Amniotic epithelial cell (primary cell): ENCODE results near the gene WDR37.
"Not testable (repeated sequence)": the region's sequence is repeated elsewhere in the genome, so short reads cannot be mapped to it uniquely, and the experiment has no call there.

Experiments used
- DNase-seq: peaks from one replicate; pipeline ENCODE4 v3.0.0-alpha.2; 2010; ENCODE audit warnings: low read depth

WDR37 gene

DNA sequence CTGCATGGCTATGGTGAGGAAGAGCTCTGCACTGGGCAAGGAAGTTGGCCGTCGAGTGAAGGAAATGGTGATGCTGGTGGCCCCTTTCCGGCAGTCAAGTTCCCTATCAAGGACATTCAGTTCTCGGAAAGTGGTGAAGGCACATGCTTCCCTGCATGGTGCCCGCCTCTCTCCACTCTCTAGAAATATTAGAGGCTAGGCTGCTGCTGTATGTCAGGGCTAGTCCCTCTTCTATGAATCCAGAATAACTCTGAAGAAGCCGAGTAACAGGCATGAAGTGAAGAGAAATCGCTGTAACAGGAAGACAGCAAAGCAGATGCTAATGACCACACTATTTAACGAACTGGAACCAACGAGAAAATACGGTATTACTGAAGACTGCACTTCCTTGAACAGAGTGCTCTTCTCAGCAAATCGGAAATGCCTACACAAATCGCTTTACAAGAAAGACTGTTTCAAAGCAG is 12.6 kb upstream of the WDR37 start:
- no peak for DNase-seq

GRCh38 chr10:1044146-1044545 is 12.0 kb upstream of the WDR37 start:
- DNase-seq = no peak

DNA sequence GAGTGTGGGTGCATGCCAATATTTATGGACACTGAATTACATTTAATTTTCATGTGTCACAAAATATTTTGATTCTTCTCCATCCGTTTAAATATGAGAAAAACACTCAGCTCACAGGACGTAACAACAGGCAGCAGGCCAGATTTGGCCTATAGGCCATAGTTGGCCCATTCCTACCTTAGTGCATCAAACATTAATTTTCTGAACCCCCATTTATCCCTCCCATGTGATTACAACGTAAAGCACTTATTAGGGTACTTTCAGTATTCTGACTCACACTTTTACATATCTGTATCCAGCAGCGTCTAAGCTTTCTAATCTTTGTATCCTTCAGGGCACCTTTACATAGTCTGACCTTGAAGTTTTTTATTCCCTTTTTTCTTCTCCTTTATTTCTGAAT is 11.2 kb upstream of the WDR37 start:
- no peak for DNase-seq

DNA sequence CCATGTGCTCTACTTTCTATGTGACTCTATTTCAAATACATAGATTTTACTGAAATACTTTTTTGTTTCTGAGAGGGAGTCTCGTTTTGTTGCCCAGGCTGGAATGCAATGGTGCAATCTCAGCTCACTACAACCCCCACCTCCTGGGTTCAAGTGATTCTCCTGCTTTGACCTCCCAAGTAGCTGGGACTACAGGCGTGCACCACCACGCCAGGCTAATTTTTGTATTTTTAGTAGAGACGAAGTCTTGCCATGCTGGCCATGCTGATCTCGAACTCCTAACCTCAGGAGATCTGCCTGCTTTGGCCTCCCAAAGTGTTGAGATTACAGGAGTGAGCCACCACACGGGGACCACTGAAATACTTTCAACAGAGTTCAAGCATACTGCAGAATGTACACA is 10.8 kb upstream of the WDR37 start:
- DNase-seq = no peak

DNA sequence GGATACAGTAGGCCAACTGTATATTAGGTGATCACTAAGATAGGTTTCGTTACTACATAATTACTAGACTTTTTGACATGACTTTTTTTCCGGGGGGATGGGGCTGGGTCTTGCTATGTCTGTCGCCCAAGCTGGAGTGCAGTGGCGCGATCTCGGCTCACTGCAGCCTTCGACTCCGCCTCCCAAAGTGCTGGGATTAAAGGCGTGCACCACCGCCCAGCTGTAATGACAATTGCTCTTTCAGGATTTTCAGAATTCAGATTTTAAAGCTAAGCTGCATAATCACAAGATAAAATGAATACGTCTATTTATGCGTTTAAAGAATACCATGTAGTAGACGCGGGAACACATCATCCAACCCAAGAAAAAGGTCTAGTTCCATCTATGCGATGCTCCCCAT is 8.2 kb upstream of the WDR37 start:
- DNase-seq = no peak

DNA sequence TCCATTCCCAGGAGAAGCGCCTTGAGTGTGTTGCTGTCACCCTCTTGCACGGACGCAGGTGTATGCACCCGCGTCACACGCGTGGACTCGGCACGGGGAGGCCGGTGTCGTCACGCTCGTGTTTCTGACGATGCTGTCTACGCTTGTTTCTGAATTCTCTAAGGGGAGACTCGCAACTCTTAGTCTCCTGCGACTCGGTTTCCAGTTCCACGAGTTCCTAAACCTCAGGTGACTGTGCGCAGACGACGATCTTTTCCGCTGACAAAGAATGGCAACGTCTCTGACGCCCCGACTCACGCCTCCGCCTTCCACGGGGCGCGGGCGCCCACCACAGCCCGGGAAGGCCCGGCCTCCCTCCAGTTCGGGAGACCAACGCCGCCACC is 7.8 kb upstream of the WDR37 start:
- no peak for DNase-seq

DNA sequence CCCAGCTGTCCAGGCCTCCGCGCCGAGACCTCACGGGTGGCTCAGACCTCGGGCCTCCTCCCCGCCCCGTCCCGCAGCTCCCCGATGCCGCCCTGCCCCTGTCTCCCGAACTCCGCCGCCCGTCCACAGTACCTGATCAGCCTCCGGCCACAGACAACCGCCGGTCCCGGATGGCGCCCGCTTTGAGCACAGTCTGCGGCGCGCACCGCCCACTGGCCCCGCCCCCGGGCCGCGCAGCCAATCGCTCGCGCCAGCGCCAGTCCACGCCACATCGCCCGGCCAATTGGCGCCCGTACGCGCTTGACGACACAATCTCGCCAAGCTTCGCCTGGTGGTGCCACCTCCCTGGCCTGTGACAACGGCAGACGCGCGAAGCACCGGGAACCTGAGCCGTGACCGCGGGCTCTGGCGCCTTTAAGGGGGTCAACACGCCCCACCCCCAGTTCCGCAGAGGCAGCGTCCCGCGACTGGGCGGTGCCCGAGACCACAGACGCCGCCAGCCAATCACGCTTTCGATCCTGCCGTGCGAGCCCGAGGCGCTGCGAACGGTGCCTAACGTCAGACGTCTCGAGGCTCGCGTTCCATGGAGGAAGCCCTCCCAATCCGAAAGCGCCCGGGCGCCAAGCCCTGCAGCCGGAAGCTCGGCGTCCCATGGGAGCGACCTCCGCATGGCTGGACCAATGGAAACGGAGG is 7.3 kb upstream of the WDR37 start, which contains the start of gene IDI1:
Gene IDI1 (minus strand): TSS at position 388 of the 693 bp plus-strand sequence. CDS start 116 bp downstream, at position 272.
- DNase-seq = peak; percentile 98

- no peak for DNase-seq
Measured at GRCh38 chr10:1049425-1049958, 6.7 kb upstream of the WDR37 start.

- DNase-seq = peak; percentile 59
Measured at GRCh38 chr10:1050145-1050544, 6.0 kb upstream of the WDR37 start.

- no peak for DNase-seq
Measured at GRCh38 chr10:1050554-1050953, 5.6 kb upstream of the WDR37 start.

DNA sequence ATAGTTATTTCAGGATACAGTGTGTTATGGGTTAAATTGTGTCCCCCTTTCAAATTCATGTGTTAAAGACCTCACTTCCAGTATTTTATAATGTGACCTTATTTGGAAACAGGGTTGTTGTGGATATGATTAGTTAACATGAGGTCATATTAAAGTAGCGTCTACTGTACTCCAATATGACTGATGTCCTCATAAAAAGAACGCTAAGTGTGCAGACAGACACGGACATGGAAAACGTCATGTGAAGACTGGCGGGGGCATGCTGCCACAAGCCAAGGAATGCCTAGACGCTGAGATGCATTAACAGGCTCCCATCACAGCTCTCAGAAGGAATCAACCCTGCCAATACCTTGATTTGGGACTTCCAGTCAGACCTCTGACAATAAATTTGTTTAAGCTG is 1.5 kb upstream of the WDR37 start:
- no peak for DNase-seq

DNA sequence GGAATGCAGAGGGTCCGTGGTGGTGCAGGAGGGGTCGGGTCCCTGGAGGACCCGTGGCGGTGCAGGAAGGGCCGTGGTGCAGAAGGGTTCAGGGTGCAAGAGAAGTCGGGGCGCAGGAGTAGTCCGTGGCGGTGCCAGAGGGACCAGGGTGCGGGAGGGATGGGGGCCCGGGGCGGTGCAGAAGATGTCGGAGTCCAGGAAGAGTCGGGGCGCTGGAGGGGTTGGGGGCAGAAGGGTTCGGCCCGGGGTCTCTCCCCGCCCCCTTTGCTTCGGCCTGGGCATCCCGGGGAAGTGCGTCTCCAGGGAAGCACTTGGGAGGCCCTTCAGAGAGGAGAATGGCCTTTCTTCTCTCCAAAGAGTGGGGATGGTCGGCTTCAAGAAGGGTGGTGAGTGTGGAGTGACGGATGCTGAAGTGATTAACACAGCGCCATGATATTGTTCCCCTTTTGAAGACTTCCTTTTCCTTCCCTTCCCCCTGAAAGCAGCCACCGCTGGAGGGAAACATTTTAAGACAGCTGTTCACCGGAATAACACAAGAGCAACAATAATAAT is 997 bp downstream of the WDR37 start:
- no peak for DNase-seq

DNA sequence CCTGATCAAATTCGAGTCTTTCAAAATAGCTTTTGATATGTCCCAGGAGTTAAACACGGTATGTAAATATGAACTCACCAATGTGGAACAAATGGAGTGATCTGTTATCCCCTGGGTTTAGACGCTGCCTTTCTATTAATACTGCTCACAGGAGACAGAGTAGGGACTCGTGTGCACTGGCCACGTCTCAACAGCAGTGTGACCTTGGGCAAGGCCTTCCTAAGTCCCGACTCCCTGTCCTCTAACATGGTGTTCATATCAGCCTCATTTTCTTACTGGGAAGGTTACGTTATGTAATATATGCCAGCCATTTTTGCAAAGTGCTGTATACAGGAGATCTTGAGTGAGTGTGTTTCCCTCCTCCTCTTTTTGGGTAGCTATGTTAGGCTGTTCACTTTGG is 1.8 kb downstream of the WDR37 start:
- DNase-seq = no peak

GRCh38 chr10:1059902-1060301 is 3.7 kb downstream of the WDR37 start:
- no peak for DNase-seq

- peak; percentile 58 for DNase-seq
Measured at GRCh38 chr10:1061930-1062774, 6.0 kb downstream of the WDR37 start.

DNA sequence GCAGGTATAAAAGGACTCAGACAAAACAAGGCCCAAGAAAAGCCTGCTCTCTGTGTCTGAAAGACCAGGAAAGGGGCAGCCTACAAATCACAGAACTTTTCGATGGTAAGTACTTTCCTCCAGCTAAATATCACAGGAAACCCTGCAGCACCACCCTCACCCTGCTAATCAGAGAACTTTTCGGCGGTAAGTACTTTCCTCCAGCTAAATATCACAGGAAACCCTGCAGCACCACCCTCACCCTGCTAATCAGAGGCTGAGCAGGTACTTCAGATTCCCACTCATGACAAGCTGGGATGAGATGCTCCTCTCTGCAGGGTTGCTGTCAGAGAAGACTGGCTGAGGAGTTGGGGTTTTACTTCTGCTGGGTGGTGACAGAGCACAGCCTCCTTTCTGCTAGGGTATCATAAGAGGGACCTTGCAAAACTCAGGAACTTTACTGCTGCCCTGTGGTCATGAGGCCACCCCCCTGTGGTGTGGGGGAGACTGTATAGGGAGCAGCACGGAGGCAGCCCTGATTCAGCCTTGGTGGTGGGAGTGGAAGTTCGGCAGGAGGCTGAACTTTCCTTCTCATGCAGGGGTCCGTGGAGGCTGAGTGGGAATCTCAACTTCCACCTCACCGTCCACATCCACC is 7.2 kb downstream of the WDR37 start:
- no peak for DNase-seq

DNA sequence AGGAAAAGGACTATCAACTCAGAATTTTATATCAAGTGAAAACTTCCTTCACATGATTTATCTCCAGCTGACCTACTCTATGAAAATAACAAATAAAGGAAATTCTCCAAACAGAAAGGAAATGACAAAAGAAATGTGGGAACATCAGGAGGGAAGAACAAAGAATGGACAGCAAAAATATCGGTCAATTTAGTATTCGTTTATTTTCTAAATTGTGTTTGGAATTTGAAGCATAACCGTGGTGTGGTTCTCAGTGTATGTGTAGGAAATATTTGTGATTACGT is 8.7 kb downstream of the WDR37 start:
- no peak for DNase-seq

DNA sequence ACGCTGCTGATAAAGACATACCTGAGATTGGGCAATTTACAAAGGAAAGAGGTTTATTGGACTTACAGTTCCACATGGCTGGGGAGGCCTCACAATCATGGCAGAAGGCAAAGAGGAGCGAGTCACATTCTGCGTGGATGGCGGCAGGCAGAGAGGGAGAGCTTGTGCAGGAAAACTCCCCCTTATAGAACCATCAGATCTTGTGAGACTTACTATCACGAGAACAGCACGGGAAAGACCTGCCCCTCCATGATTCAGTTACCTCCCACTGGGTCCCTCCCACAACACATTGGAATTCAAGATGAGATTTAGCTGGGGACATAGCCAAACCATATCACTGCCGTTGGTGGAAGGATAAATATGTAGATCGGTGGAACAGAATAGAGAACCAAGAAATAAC is 10.5 kb downstream of the WDR37 start:
- not testable (repeated sequence) for DNase-seq

DNA sequence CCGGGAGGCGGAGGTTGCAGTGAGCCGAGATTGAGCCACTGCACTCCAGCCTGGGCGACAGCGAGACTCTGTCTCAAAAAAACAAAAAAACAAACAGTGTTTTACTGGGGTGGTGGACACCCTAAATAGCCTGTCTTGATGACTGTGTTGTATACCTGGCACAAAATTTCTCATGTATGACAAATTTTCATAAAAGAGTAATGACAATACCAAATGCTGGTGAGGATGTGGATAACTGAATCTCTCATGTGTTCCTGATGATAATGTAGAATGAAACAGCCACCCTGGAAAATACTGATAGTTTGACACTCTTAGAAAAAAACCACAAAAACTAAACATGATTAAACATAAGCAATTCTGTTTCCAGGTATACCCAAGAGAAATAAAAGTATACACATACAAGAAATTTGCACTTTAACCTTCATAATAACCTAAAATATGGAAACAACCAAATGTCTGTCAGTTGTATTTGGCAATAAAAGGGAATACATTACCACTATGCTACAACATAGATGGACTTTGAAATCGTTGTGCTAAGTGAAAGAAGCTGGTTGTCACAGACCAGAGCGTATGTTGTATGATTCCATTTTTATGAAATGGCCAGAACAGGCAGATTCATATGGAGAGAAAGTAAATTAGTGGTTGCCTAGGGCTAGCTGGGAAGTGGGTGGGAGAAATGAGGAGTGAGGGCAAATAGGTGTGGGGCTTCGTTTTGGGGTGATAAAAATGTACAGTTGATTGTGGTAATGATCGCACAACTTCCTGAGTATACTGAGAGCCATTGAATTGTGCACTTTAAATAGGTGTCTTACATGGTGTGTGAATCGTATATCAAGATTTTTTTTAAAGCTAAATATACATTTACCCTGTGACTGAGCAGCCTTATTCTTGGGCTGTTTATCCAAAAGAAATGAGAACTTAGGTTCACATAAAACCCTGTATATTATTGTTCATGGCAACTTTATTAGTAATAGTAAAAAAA is 12.5 kb downstream of the WDR37 start:
- DNase-seq = no peak

DNA sequence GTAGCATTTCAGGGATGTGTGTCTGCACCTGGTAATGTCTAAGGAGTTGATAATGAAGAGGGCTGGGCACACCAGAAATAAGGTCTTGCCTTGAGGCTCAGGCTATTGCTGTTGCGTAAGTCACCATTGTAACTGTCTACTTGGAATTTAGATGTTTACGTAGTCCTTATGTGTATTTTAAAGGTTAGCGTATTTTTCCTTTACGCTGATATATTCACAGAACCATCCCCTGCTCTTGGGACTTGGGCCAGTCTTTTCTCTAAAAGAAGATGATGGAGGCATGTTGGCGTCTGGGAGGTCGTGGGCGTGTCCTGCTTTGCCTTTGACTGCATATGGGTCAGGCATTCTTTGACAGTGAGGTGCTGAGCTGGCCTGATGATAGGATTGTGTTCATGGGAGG is 14.7 kb downstream of the WDR37 start:
- DNase-seq = peak; percentile 44

DNA sequence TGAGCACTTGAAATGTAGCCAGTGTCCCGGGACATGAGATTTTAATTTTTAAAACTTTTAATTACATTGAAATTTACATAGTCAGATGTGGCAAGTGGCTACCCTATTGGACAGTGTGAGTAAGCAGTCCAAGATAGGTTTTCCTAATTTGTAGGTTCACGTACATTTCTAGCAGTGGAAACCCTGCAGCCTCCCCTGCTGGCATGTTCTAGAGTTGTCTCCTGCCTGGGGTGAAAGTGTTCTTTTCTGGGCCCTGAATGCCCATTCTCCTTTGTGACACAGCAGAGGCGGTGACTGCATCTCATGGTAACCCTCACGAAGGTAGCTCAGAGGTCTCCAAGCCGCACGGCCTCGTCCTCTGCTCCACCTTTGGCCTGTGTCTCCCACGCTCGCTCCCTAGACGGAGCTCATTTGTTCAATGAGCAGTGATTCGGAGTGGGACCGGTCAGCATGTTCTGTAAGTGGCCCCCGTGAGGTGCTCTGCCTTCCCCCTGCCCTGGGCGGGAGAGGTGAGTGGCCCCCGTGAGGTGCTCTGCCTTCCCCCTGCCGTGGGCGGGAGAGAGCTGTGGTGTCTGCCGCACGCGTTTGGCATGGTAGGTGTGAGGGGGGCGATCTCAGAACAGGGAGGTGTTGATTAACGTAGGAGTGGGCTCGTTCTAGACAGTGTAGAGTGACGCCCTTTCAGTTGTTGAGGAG is 18.0 kb downstream of the WDR37 start:
- no peak for DNase-seq
